Natural killer cell (primary cell): ENCODE measurements around the gene ARPP21. TPM values are rescaled to one million over a fixed set of nuclear protein-coding genes. Genes with fewer than 3 reads are reported as not detected.

ENCODE experiments used
- ATAC-seq, 3 donors: fragments of 150-1000 bp in 2 of 3; fragments of 200-7000 bp in 1 of 3; cut with Tn5 transposase; 1 replicate in 1 of 3; 2 replicates in 2 of 3; pipeline ENCODE4 v1.10.0; 2021; ENCODE audit warnings: mild to moderate bottlenecking in 2 of 3, moderate library complexity in 2 of 3
- DNase-seq, 2 donors: peaks; one replicate each; pipeline versions ENCODE4 v3.0.0 to v3.0.0-alpha.2; 2013 to 2021; ENCODE audit warnings: mixed read lengths in 1 of 2
- H3K27ac ChIP-seq: one replicate; pipeline ENCODE4 v1.5.1; 2013; ENCODE audit warnings: mild to moderate bottlenecking, low read length
- H3K27me3 ChIP-seq: one replicate; pipeline ENCODE4 v1.6.1; 2013; ENCODE audit warnings: low read length; ENCODE audit not compliant: control insufficient read depth, insufficient read depth
- H3K36me3 ChIP-seq: one replicate; pipeline ENCODE4 v1.6.1; 2013; ENCODE audit warnings: low read length; ENCODE audit not compliant: control insufficient read depth, insufficient read depth
- H3K4me1 ChIP-seq: one replicate; pipeline ENCODE4 v1.6.1; 2013; ENCODE audit warnings: low read length; ENCODE audit not compliant: control insufficient read depth, insufficient read depth
- H3K4me3 ChIP-seq: one replicate; pipeline ENCODE4 v1.5.1; 2013; ENCODE audit warnings: low read length
- H3K9me3 ChIP-seq: one replicate; pipeline ENCODE4 v1.6.1; 2013; ENCODE audit warnings: low read length; ENCODE audit not compliant: control insufficient read depth, insufficient read depth
- H3K27ac Mint-ChIP-seq, 2 donors: one replicate each; pipeline ENCODE4 v1.8.0; 2022; ENCODE audit warnings: mild to moderate bottlenecking in 2 of 2, mixed read lengths in 2 of 2, moderate library complexity in 1 of 2
- H3K27me3 Mint-ChIP-seq, 2 donors: one replicate each; pipeline ENCODE4 v1.8.0; 2022; ENCODE audit warnings: low read depth in 2 of 2, mixed read lengths in 2 of 2
- H3K36me3 Mint-ChIP-seq: one replicate; pipeline ENCODE4 v1.8.0; 2022; ENCODE audit warnings: mixed read lengths
- H3K4me1 Mint-ChIP-seq, 2 donors: one replicate each; pipeline ENCODE4 v1.8.0; 2022; ENCODE audit warnings: mixed read lengths in 2 of 2
- H3K4me3 Mint-ChIP-seq: one replicate; pipeline ENCODE4 v1.8.0; 2022; ENCODE audit warnings: mild to moderate bottlenecking, moderate library complexity, mixed read lengths
- H3K9me3 Mint-ChIP-seq, 2 donors: one replicate each; pipeline ENCODE4 v1.8.0; 2022; ENCODE audit warnings: mixed read lengths in 2 of 2
- WGBS: methylation state at CpG from one replicate; pipeline ENCODE4 v1.1.7; 2013; ENCODE audit warnings: missing lambda C conversion rate; ENCODE audit not compliant: insufficient coverage; 5-methylcytosine and 5-hydroxymethylcytosine counted together
- intact Hi-C: fragments of 100-400 bp; cut with micrococcal nuclease; formaldehyde crosslinking; loops from one replicate; pipeline ENCODE4 v1.14.2; 2022
- total RNA-seq, 4 donors: library from RNA; stranded (reverse); fragments of 120-200 nt in 1 of 4; gene quantifications; one replicate each; pipeline versions ENCODE4 v1.2.3 to v1.2.4, GENCODE V29; 2013 to 2022
- TF ChIP-seq, protein P1 (sequence below): fragments of 200-600 bp; IDR thresholded peaks from one replicate; pipeline ENCODE4 v1.8.0; 2022; ENCODE audit warnings: antibody characterized with exemption

The ARPP21 gene
- total RNA-seq, 3 donors from 2014 or later (not counting 1 experiment from before 2014, with no cell fraction given): not detected

DNA sequence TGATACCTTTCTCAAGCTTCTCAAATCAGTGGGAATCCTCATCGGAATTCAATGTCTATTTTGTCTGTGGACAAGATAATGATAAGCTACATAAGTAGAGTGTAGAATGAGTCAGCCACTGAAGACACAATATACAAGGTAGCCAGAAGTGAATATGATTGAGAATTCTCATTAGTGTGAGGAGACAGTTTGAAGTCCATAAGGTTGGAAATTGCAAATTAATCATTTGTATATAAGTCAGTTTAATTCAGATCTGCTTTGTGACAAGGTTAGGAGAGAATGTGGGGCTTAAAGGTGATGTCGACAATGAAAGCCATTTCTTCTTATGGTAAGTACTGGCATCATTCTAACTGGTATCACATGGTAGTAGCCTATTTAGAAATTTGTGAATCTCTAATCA, 4.2 kb downstream of the ARPP21 start:
- no peak overlapping the region for H3K27ac Mint-ChIP-seq
- Histone ChIP-seq H3K27me3 (peaks cover 7% of the 10 kb centered on the region), H3K36me3 (no peaks in the 10 kb centered on the region), H3K9me3 (peaks cover 6% of the 10 kb centered on the region), H3K27ac (no peak overlapping the region), H3K4me1 (no peaks in the 10 kb centered on the region), H3K4me3 (no peak overlapping the region)
- ATAC-seq (no peak), DNase-seq (no peak)
- H3K27me3 Mint-ChIP-seq: peaks cover 21 to 24% of the 10 kb centered on the region in 2 donors
- H3K9me3 Mint-ChIP-seq: peaks cover 0 to 2% of the 10 kb centered on the region in 2 donors
- no peak overlapping the region for H3K4me3 Mint-ChIP-seq
- no peaks in the 10 kb centered on the region for H3K4me1 Mint-ChIP-seq
- TF ChIP-seq, protein P1, sequence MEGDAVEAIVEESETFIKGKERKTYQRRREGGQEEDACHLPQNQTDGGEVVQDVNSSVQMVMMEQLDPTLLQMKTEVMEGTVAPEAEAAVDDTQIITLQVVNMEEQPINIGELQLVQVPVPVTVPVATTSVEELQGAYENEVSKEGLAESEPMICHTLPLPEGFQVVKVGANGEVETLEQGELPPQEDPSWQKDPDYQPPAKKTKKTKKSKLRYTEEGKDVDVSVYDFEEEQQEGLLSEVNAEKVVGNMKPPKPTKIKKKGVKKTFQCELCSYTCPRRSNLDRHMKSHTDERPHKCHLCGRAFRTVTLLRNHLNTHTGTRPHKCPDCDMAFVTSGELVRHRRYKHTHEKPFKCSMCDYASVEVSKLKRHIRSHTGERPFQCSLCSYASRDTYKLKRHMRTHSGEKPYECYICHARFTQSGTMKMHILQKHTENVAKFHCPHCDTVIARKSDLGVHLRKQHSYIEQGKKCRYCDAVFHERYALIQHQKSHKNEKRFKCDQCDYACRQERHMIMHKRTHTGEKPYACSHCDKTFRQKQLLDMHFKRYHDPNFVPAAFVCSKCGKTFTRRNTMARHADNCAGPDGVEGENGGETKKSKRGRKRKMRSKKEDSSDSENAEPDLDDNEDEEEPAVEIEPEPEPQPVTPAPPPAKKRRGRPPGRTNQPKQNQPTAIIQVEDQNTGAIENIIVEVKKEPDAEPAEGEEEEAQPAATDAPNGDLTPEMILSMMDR: no peak
- WGBS: 83% methylated on average over 2 of the region's 2 CpGs
- peaks cover 7% of the 10 kb centered on the region for H3K36me3 Mint-ChIP-seq
- intact Hi-C loops: no loop called here

DNA sequence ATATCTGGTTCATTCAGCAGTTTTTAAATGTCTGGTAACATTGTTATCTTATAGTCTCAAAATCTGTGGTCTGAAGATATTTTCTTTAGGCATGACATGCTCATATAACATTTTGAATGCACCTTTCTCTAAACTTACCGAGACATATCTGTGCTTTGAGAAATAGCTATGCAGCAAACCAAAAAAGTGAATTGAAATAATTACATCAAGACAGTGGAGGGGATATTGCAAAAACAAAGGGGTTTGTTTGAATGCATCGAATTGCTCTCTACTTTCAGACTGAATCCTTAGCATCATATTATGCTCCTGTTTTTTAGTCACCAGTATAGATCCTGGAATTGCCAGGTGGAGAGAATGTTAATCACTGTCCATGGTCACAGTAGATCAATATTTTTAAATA, 5.1 kb downstream of the ARPP21 start:
- 40% methylated on average over 1 of the region's 2 CpGs for WGBS
- Histone ChIP-seq H3K4me1 (no peaks in the 10 kb centered on the region), H3K27ac (no peak overlapping the region), H3K27me3 (peaks cover 5% of the 10 kb centered on the region), H3K4me3 (no peak overlapping the region), H3K9me3 (no peaks in the 10 kb centered on the region), H3K36me3 (no peaks in the 10 kb centered on the region)
- TF ChIP-seq, protein P1: no peak
- no peaks in the 10 kb centered on the region for H3K4me1 Mint-ChIP-seq
- H3K27me3 Mint-ChIP-seq: peaks cover 15 to 18% of the 10 kb centered on the region in 2 donors
- DNase-seq (no peak), ATAC-seq (no peak)
- H3K9me3 Mint-ChIP-seq: peaks cover 0 to 4% of the 10 kb centered on the region in 2 donors
- intact Hi-C loops: no loop called here
- no peak overlapping the region for H3K27ac Mint-ChIP-seq
- no peak overlapping the region for H3K4me3 Mint-ChIP-seq
- H3K36me3 Mint-ChIP-seq: peaks cover 7% of the 10 kb centered on the region

DNA sequence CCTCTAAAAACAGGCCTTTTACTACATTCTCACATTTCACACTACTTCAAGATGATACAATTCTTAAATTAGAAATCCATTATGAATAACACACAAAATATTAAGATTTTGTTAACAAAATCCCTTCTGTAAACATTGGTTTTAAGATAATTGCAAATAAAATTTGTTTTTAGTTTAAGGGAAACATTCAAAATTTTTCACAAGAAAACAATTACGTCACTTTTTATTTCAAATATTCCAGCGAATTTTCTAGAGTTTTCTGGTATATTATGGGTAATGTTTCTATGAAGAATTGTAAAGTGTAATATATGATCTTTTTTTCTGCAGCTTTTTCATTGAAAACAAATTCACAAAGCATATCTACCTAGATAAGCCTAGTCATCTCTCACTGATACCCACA, 5.9 kb downstream of the ARPP21 start:
- no peaks in the 10 kb centered on the region for H3K4me1 Mint-ChIP-seq
- peaks cover 0 to 4% of the 10 kb centered on the region in 2 donors for H3K9me3 Mint-ChIP-seq
- WGBS: no CpG with 5 or more reads among the region's 2 CpGs
- no peak for ATAC-seq
- H3K27me3 ChIP-seq: no peaks in the 10 kb centered on the region
- TF ChIP-seq, protein P1: no peak
- H3K4me3 ChIP-seq: no peak overlapping the region
- no peaks in the 10 kb centered on the region for H3K4me1 ChIP-seq
- H3K9me3 ChIP-seq: no peaks in the 10 kb centered on the region
- H3K36me3 Mint-ChIP-seq: peaks cover 6% of the 10 kb centered on the region
- H3K4me3 Mint-ChIP-seq: no peak overlapping the region
- intact Hi-C loops: no loop called here
- H3K36me3 ChIP-seq: no peaks in the 10 kb centered on the region
- H3K27ac ChIP-seq: no peak overlapping the region
- H3K27me3 Mint-ChIP-seq: peaks cover 8 to 11% of the 10 kb centered on the region in 2 donors
- no peak overlapping the region for H3K27ac Mint-ChIP-seq
- DNase-seq: no peak

DNA sequence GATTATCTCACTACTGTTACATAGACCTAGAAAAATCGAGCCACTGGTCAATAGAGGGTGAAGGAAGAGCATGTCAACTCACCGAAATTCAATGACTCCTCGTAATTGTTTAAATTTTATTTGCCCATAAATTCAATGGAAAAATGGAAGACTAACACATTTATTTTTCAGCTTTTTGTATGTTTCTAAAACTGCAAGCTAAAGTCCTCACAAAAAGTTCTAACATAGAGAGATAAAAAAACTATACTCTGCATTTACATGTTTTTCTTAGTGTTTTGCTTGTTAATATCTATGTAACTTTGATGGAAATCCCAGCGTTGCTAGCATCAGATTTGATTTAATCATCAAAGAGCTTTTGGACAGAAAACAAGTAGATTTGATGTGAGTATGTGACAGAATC, 6.8 kb downstream of the ARPP21 start:
- Histone ChIP-seq H3K4me3 (no peak overlapping the region), H3K27ac (no peak overlapping the region), H3K36me3 (no peaks in the 10 kb centered on the region), H3K4me1 (no peaks in the 10 kb centered on the region), H3K9me3 (no peaks in the 10 kb centered on the region), H3K27me3 (no peaks in the 10 kb centered on the region)
- 98% methylated on average over 4 of the region's 4 CpGs for WGBS
- TF ChIP-seq, protein P1: no peak
- DNase-seq (no peak), ATAC-seq (no peak)
- Mint-ChIP-seq H3K36me3 (no peaks in the 10 kb centered on the region), H3K27me3 (peaks cover 0 to 2% of the 10 kb centered on the region in 2 donors), H3K4me1 (no peaks in the 10 kb centered on the region), H3K4me3 (no peak overlapping the region), H3K27ac (no peak overlapping the region), H3K9me3 (peaks cover 0 to 4% of the 10 kb centered on the region in 2 donors)
- intact Hi-C loops: no loop called here
